LNCaP clone FGC (cell line): ENCODE measurements around the gene NTN4.
"Not testable (repeated sequence)": the region's sequence is repeated elsewhere in the genome, so short reads cannot be mapped to it uniquely, and the experiment has no call there.

Experiments
- DNase-seq: peaks from one replicate; pipeline ENCODE4 v3.0.0-alpha.2; 2011; ENCODE audit warnings: low read depth
- H3K4me3 ChIP-seq: 2 replicates; pipeline ENCODE4 v1.5.1; 2011; ENCODE audit warnings: mild to moderate bottlenecking, low read depth, low read length, control low read depth
- CTCF ChIP-seq: IDR thresholded peaks from 2 replicates; pipeline ENCODE4 v1.5.1; 2012; ENCODE audit warnings: mild to moderate bottlenecking; ENCODE audit not compliant: control insufficient read depth, insufficient read depth; ENCODE audit errors: extremely low read depth

NTN4 gene

DNA sequence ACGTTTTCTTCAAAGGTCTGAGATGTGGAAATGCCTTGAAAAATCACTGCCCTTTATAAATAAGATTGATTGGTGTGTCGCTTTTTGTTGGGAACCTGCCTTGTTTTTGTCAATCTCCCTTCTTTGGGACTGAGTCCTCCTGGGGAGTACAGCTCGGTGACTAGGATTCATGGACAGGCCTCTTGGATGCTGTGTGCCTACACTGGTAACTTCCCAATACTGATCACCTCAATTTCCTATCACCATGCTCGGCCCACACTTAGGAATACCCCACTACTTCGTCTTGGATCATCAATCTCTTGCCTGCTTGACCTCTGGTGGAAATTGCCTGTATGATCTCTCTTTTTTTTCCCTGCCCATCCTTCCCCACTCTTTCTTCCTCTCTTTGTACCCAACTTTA lies 34.2 kb downstream of the NTN4 start:
- no peak for DNase-seq
- TF ChIP-seq CTCF = no peak
- H3K4me3 ChIP-seq = no peak overlapping the region

GRCh38 chr12:95755261-95755865 lies 35.2 kb downstream of the NTN4 start:
- H3K4me3 ChIP-seq = no peak overlapping the region
- no peak for DNase-seq
- TF ChIP-seq CTCF = no peak

DNA sequence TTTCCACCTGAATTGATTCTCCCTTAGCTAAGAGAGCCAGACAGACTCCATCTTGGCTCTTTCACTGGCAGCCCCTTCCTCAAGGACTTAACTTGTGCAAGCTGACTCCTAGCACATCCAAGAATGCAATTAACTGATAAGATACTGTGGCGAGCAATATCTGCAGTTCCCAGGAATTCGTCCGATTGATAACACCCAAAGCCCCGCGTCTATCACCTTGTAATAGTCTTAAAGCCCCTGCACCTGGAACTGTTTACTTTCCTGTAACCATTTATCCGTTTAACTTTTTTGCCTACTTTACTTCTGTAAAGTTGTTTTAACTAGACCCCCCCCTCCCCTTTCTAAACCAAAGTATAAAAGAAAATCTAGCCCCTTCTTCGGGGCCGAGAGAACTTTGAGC lies 44.5 kb downstream of the NTN4 start:
- H3K4me3 ChIP-seq, DNase-seq: not testable (repeated sequence)

- no peak overlapping the region for H3K4me3 ChIP-seq
- no peak for DNase-seq
- no peak for TF ChIP-seq CTCF
Measured at GRCh38 chr12:95742586-95742985, 48.0 kb downstream of the NTN4 start.

DNA sequence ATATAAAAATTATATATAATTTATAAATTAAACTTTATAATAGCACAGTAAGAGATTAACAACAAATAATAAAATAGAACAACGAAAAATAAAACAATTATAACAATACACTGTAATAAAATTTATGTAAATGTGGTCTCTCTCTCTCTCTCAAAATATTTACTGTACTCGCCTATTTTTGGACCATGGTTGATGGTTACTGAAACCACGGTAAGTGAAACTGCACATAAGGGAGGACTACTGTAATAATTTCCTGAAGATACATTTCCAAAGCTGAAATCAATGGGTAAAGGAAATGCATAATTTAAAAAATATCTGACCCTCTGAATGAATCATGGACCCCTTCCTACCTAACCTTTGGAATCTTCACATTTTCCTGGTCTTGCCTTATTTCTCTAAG lies 48.9 kb downstream of the NTN4 start:
- TF ChIP-seq CTCF = no peak
- H3K4me3 ChIP-seq = no peak overlapping the region
- no peak for DNase-seq

GRCh38 chr12:95740751-95741150 lies 49.8 kb downstream of the NTN4 start:
- TF ChIP-seq CTCF = no peak
- DNase-seq = no peak
- no peak overlapping the region for H3K4me3 ChIP-seq

- no peak for TF ChIP-seq CTCF
- no peak overlapping the region for H3K4me3 ChIP-seq
- DNase-seq = no peak
Measured at GRCh38 chr12:95739561-95740313, 50.8 kb downstream of the NTN4 start.
